ENCODE results near the gene HES1.

Gene HES1

GRCh38 chr3:194168994-194169393 is 33.0 kb downstream of the HES1 start:
- H3K27me3 ChIP-seq (ENCODE audit: insufficient read depth, low read depth, severe bottlenecking), result no peaks in the 10 kb centered on the region
- no peaks in the 10 kb centered on the region for H3K36me3 ChIP-seq
- DNase-seq, result no peak
- TF ChIP-seq, protein P1, sequence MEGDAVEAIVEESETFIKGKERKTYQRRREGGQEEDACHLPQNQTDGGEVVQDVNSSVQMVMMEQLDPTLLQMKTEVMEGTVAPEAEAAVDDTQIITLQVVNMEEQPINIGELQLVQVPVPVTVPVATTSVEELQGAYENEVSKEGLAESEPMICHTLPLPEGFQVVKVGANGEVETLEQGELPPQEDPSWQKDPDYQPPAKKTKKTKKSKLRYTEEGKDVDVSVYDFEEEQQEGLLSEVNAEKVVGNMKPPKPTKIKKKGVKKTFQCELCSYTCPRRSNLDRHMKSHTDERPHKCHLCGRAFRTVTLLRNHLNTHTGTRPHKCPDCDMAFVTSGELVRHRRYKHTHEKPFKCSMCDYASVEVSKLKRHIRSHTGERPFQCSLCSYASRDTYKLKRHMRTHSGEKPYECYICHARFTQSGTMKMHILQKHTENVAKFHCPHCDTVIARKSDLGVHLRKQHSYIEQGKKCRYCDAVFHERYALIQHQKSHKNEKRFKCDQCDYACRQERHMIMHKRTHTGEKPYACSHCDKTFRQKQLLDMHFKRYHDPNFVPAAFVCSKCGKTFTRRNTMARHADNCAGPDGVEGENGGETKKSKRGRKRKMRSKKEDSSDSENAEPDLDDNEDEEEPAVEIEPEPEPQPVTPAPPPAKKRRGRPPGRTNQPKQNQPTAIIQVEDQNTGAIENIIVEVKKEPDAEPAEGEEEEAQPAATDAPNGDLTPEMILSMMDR (IDR thresholded peaks at IDR 0.05; ENCODE audit: low read depth, low read length), result no peak
- no peak overlapping the region for H3K27ac ChIP-seq
- H3K4me3 ChIP-seq (ENCODE audit: low read depth, low read length), result no peak overlapping the region
- H3K9me3 ChIP-seq (ENCODE audit: severe bottlenecking), result no peaks in the 10 kb centered on the region

DNA sequence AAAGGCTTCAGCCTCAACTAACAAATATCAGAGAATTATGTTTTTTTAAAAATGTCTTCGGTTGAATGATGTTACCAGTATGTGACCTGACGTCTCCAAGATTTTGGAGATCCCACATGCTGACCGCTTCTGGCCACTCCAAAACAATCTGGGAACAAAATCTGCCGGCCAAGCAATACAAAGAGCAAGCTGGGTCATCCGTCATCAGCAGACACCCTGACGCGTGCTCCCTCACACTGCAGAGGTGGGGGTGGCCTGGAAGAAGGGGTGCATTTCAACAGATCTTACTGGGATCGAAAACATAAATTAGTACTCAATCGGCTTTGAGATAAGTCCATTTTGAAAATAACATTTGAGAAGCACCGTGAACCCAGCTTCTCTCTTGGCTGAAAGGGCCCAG is 33.6 kb downstream of the HES1 start:
- no peaks in the 10 kb centered on the region for H3K9me3 ChIP-seq (ENCODE audit: severe bottlenecking)
- H3K27ac ChIP-seq, result no peak overlapping the region
- TF ChIP-seq, protein P1 (IDR thresholded peaks at IDR 0.05; ENCODE audit: low read depth, low read length), result no peak
- H3K27me3 ChIP-seq (ENCODE audit: insufficient read depth, low read depth, severe bottlenecking), result no peaks in the 10 kb centered on the region
- DNase-seq, result no peak
- no peak overlapping the region for H3K4me3 ChIP-seq (ENCODE audit: low read depth, low read length)
- no peaks in the 10 kb centered on the region for H3K36me3 ChIP-seq

GRCh38 chr3:194170793-194171192 is 34.8 kb downstream of the HES1 start:
- H3K36me3 ChIP-seq, result no peaks in the 10 kb centered on the region
- no peak for DNase-seq
- H3K9me3 ChIP-seq (ENCODE audit: severe bottlenecking), result no peaks in the 10 kb centered on the region
- no peak overlapping the region for H3K27ac ChIP-seq
- H3K4me3 ChIP-seq (ENCODE audit: low read depth, low read length), result no peak overlapping the region
- TF ChIP-seq, protein P1 (IDR thresholded peaks at IDR 0.05; ENCODE audit: low read depth, low read length), result no peak
- H3K27me3 ChIP-seq (ENCODE audit: insufficient read depth, low read depth, severe bottlenecking), result no peaks in the 10 kb centered on the region

DNA sequence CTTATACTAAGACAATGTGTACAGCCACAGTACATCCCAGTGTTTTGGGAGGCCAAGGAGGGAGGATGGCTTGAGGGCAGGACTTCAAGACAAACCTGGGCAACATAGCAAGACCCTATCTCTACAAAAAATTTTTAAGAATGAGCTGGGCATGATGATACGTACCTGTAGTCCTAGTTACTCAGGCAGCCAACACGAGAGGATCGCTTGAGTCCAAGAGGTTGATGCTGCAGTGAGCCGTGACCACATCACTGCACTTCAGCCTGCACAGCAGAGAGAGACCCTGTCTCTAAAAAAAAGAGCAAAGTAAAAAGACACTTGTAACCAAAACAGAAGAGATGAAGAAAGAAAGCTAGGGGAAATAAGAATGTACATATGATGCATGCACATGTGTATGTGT is 38.5 kb downstream of the HES1 start:
- no peaks in the 10 kb centered on the region for H3K36me3 ChIP-seq
- H3K27ac ChIP-seq, result no peak overlapping the region
- H3K27me3 ChIP-seq (ENCODE audit: insufficient read depth, low read depth, severe bottlenecking), result no peaks in the 10 kb centered on the region
- DNase-seq, result no peak
- no peak overlapping the region for H3K4me3 ChIP-seq (ENCODE audit: low read depth, low read length)
- TF ChIP-seq, protein P1 (IDR thresholded peaks at IDR 0.05; ENCODE audit: low read depth, low read length), result no peak
- no peaks in the 10 kb centered on the region for H3K9me3 ChIP-seq (ENCODE audit: severe bottlenecking)

GRCh38 chr3:194174980-194175379 is 39.0 kb downstream of the HES1 start:
- TF ChIP-seq, protein P1 (IDR thresholded peaks at IDR 0.05; ENCODE audit: low read depth, low read length), result no peak
- DNase-seq, result no peak

GRCh38 chr3:194176274-194176991 is 40.5 kb downstream of the HES1 start:
- H3K36me3 ChIP-seq, result no peaks in the 10 kb centered on the region
- no peak overlapping the region for H3K27ac ChIP-seq
- TF ChIP-seq, protein P1 (IDR thresholded peaks at IDR 0.05; ENCODE audit: low read depth, low read length), result no peak
- DNase-seq, result peak; percentile 16
- no peaks in the 10 kb centered on the region for H3K27me3 ChIP-seq (ENCODE audit: insufficient read depth, low read depth, severe bottlenecking)
- H3K4me3 ChIP-seq (ENCODE audit: low read depth, low read length), result peak overlapping the region; percentile 23
- H3K9me3 ChIP-seq (ENCODE audit: severe bottlenecking), result no peaks in the 10 kb centered on the region

More at GRCh38 chr3:194174980-194175379, 39.0 kb downstream of the HES1 start:
- Histone ChIP-seq H3K27me3 (ENCODE audit: insufficient read depth, low read depth, severe bottlenecking) (no peaks in the 10 kb centered on the region), H3K27ac (no peak overlapping the region), H3K4me3 (ENCODE audit: low read depth, low read length) (no peak overlapping the region), H3K9me3 (ENCODE audit: severe bottlenecking) (no peaks in the 10 kb centered on the region), H3K36me3 (no peaks in the 10 kb centered on the region)

Data from WERI-Rb-1 (cell line).